ENCODE results near the gene DICER1.

The DICER1 gene

DNA sequence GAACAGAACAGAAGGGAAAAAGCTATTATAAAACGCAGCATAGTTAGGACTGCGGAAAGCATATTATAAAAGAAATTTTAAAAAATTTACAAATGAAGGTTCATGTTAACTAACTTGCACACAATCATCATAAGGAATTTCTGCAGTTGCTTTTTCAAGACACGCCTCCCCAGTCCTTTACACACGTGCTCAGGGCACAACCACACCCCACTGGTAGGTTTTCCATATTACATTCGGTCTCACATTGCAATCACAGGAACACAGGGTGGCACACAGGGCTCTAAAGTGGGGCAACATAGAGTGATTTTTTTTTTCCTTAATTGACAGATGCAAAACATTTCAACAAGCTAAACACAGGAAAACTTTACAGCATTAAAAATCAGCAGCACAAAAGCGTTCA, 69.7 kb downstream of the DICER1 start:
- TF ChIP-seq GABPA (IDR thresholded peaks at IDR 0.05; ENCODE audit: low read depth) (no peak), SPI1 (IDR thresholded peaks at IDR 0.05; ENCODE audit: borderline replicate concordance, low read depth) (no peak), POLR2AphosphoS5 (IDR thresholded peaks at IDR 0.05; ENCODE audit: low read depth) (no peak)
- TF ChIP-seq, protein P1, sequence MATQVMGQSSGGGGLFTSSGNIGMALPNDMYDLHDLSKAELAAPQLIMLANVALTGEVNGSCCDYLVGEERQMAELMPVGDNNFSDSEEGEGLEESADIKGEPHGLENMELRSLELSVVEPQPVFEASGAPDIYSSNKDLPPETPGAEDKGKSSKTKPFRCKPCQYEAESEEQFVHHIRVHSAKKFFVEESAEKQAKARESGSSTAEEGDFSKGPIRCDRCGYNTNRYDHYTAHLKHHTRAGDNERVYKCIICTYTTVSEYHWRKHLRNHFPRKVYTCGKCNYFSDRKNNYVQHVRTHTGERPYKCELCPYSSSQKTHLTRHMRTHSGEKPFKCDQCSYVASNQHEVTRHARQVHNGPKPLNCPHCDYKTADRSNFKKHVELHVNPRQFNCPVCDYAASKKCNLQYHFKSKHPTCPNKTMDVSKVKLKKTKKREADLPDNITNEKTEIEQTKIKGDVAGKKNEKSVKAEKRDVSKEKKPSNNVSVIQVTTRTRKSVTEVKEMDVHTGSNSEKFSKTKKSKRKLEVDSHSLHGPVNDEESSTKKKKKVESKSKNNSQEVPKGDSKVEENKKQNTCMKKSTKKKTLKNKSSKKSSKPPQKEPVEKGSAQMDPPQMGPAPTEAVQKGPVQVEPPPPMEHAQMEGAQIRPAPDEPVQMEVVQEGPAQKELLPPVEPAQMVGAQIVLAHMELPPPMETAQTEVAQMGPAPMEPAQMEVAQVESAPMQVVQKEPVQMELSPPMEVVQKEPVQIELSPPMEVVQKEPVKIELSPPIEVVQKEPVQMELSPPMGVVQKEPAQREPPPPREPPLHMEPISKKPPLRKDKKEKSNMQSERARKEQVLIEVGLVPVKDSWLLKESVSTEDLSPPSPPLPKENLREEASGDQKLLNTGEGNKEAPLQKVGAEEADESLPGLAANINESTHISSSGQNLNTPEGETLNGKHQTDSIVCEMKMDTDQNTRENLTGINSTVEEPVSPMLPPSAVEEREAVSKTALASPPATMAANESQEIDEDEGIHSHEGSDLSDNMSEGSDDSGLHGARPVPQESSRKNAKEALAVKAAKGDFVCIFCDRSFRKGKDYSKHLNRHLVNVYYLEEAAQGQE (IDR thresholded peaks at IDR 0.05; ENCODE audit: insufficient replicate concordance, low read depth) = no peak
- H3K4me3 ChIP-seq (replicated peaks; ENCODE audit: insufficient read depth, low read length) = no peak overlapping the region
- DNase-seq (ENCODE audit: low read depth in 1 of 2, low spot score in 1 of 2) = no peak

DNA sequence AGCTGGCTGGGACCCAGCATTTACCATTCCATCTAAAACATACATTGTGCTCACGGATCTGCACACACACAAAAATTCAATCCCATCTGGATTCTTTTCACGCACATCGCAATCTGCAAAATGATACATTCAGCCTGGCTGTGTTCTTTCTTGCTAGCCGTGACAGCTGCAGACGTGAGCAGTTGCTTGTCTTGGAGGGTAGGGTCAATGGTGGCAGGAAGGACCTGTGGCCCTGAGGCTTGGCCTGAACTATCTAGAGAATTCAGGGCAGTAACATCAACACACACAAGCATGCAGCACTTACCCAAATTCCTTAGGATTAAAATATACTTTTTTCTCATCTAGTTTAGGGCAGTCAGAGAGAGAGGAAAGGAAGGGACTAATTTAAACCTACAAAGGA, 72.0 kb downstream of the DICER1 start:
- TF ChIP-seq, protein P2, sequence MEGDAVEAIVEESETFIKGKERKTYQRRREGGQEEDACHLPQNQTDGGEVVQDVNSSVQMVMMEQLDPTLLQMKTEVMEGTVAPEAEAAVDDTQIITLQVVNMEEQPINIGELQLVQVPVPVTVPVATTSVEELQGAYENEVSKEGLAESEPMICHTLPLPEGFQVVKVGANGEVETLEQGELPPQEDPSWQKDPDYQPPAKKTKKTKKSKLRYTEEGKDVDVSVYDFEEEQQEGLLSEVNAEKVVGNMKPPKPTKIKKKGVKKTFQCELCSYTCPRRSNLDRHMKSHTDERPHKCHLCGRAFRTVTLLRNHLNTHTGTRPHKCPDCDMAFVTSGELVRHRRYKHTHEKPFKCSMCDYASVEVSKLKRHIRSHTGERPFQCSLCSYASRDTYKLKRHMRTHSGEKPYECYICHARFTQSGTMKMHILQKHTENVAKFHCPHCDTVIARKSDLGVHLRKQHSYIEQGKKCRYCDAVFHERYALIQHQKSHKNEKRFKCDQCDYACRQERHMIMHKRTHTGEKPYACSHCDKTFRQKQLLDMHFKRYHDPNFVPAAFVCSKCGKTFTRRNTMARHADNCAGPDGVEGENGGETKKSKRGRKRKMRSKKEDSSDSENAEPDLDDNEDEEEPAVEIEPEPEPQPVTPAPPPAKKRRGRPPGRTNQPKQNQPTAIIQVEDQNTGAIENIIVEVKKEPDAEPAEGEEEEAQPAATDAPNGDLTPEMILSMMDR (IDR thresholded peaks at IDR 0.05; ENCODE audit: insufficient read depth, low read length) = no peak
- TF ChIP-seq SPI1 (IDR thresholded peaks at IDR 0.05; ENCODE audit: borderline replicate concordance, low read depth) = no peak
- TF ChIP-seq, protein P1 (IDR thresholded peaks at IDR 0.05; ENCODE audit: insufficient replicate concordance, low read depth) = no peak
- no peak for TF ChIP-seq GABPA (IDR thresholded peaks at IDR 0.05; ENCODE audit: low read depth)
- no peak for TF ChIP-seq POLR2AphosphoS5 (IDR thresholded peaks at IDR 0.05; ENCODE audit: low read depth)
- no peak for DNase-seq (ENCODE audit: low read depth in 1 of 2, low spot score in 1 of 2)
- Histone ChIP-seq H3K27ac (replicated peaks) (no peak overlapping the region), H3K27me3 (ENCODE audit: insufficient read depth, poor library complexity, severe bottlenecking) (no peaks in the 10 kb centered on the region), H3K4me3 (replicated peaks; ENCODE audit: insufficient read depth, low read length) (no peak overlapping the region)

More for the DNA sequence above, 69.7 kb downstream of the DICER1 start:
- Histone ChIP-seq H3K27me3 (ENCODE audit: insufficient read depth, poor library complexity, severe bottlenecking) (no peaks in the 10 kb centered on the region), H3K27ac (replicated peaks) (no peak overlapping the region)

DNA sequence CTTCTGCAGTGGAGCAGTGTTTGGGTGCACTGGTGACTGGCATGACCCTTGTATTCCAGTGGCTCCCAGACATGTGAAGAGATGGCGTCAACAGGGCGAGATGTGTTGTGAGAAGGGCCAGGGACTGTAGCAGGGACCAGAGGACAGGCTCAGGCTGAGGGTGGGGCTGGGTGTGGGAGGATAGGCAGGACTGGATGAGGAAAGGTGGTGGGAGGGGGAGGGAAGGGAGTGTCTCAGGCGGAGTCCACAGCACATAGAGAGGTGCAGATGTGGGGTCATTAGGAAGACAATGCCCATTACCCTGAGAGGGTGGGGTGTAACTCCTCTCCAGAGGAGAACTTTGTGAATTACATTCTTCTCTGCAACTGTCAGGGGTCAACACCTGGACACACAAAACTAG, 78.5 kb downstream of the DICER1 start:
- TF ChIP-seq SPI1 (IDR thresholded peaks at IDR 0.05; ENCODE audit: borderline replicate concordance, low read depth) = no peak
- no peak for TF ChIP-seq POLR2AphosphoS5 (IDR thresholded peaks at IDR 0.05; ENCODE audit: low read depth)
- no peak for TF ChIP-seq GABPA (IDR thresholded peaks at IDR 0.05; ENCODE audit: low read depth)
- TF ChIP-seq, protein P2 (IDR thresholded peaks at IDR 0.05; ENCODE audit: insufficient read depth, low read length) = no peak
- TF ChIP-seq, protein P1 (IDR thresholded peaks at IDR 0.05; ENCODE audit: insufficient replicate concordance, low read depth) = no peak
- Histone ChIP-seq H3K27ac (replicated peaks) (no peak overlapping the region), H3K27me3 (ENCODE audit: insufficient read depth, poor library complexity, severe bottlenecking) (no peaks in the 10 kb centered on the region), H3K4me3 (replicated peaks; ENCODE audit: insufficient read depth, low read length) (no peak overlapping the region)
- no peak for DNase-seq (ENCODE audit: low read depth in 1 of 2, low spot score in 1 of 2)
